DND-41 (cell line): ENCODE measurements around the gene HIPK1.
A peak's percentile ranks its signal among the peaks of the same experiment; 100 is the strongest.

ENCODE experiments used
- ATAC-seq: fragments of 200-7000 bp; cut with Tn5 transposase; 3 replicates; pipeline ENCODE4 v1.9.1; 2021; ENCODE audit warnings: low read depth; ENCODE audit not compliant: insufficient read depth
- DNase-seq: peaks from one replicate; pipeline ENCODE4 v3.0.0-alpha.2; 2020
- H2AFZ ChIP-seq: 2 replicates; pipeline ENCODE4 v1.6.0; 2012; ENCODE audit warnings: low read depth, low read length
- H3K27ac ChIP-seq: 2 replicates; pipeline ENCODE4 v1.5.1; 2012; ENCODE audit warnings: low read length, inconsistent platforms
- H3K27me3 ChIP-seq: fragments of 200-600 bp; sonication (generic); 2 replicates; pipeline ENCODE4 v1.6.0; 2012; ENCODE audit warnings: low read length, mild to moderate bottlenecking, inconsistent platforms; ENCODE audit not compliant: insufficient read depth, poor library complexity
- H3K36me3 ChIP-seq: 2 replicates; pipeline ENCODE4 v1.5.1; 2012; ENCODE audit warnings: low read length, inconsistent platforms; ENCODE audit not compliant: insufficient read depth
- H3K4me1 ChIP-seq: 2 replicates; pipeline ENCODE4 v1.5.1; 2012; ENCODE audit warnings: mild to moderate bottlenecking, low read length; ENCODE audit not compliant: insufficient read depth
- H3K4me2 ChIP-seq: 2 replicates; pipeline ENCODE4 v1.6.0; 2012; ENCODE audit warnings: mild to moderate bottlenecking, moderate library complexity, low read length, inconsistent platforms; ENCODE audit not compliant: insufficient read depth
- H3K4me3 ChIP-seq, 2 experiments: fragments of 200-600 bp in 1 of 2; shearing (Covaris generic) in 1 of 2; 2 replicates each; pipeline ENCODE4 v1.5.1; 2012 to 2016; ENCODE audit warnings: inconsistent platforms in 2 of 2, low read length in 2 of 2, mild to moderate bottlenecking in 2 of 2, low read depth in 1 of 2, moderate library complexity in 1 of 2
- H3K79me2 ChIP-seq: 2 replicates; pipeline ENCODE4 v1.6.0; 2012; ENCODE audit warnings: low read length, inconsistent platforms; ENCODE audit not compliant: insufficient read depth
- H3K9ac ChIP-seq: 2 replicates; pipeline ENCODE4 v1.6.0; 2012; ENCODE audit warnings: low read depth, mild to moderate bottlenecking, inconsistent platforms, low read length, moderate library complexity
- H3K9me3 ChIP-seq: 2 replicates; pipeline ENCODE4 v1.5.1; 2012; ENCODE audit warnings: low read length, moderate library complexity, mild to moderate bottlenecking, inconsistent platforms; ENCODE audit not compliant: insufficient read depth, severe bottlenecking
- H4K20me1 ChIP-seq: 2 replicates; pipeline ENCODE4 v1.6.0; 2012; ENCODE audit warnings: low read length; ENCODE audit not compliant: insufficient read depth
- EZH2 ChIP-seq: IDR thresholded peaks from 3 replicates; pipeline ENCODE4 v1.6.1; 2012; ENCODE audit warnings: borderline replicate concordance, low read depth, mild to moderate bottlenecking, moderate library complexity, low read length, inconsistent platforms; ENCODE audit not compliant: severe bottlenecking
- TF ChIP-seq, protein P1 (sequence below): IDR thresholded peaks from 2 replicates; pipeline ENCODE4 v1.5.1; 2012; ENCODE audit warnings: borderline replicate concordance, low read length, moderate library complexity, mild to moderate bottlenecking; ENCODE audit not compliant: poor library complexity, severe bottlenecking; ENCODE audit errors: extremely low read depth

The HIPK1 gene

DNA sequence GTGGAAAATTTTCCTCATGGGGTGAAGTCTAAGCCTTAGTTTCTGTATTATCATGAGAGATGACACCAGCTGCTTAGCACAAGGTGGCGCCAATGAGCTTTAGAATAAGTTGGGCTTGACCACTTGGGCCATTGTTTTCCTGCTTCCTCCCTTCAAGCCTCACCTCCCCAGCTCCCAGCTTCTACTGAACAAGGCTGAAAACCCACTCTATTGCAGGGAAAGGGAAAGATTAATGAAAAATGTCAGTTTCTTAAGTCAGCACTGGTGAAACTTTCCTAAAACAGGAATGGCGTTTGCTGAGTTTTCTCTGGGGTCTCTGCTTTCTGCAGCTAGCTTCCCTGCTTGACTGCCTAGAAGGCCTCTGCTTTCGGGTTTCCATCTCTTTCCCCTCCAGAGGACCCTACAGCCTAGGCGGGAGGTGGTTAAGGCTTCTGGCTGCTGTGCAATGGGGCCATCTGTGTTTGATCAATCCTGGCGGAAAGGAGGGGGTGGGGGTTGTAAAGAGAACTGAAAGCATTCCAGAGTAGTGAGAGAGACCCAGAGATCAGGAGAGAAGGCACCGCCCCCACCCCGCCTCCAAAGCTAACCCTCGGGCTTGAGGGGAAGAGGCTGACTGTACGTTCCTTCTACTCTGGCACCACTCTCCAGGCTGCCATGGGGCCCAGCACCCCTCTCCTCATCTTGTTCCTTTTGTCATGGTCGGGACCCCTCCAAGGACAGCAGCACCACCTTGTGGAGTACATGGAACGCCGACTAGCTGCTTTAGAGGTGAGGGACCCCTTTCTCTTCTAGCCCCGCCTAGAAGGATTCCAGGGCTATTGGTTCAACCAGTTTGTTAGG lies 50.0 kb downstream of the HIPK1 start, which contains the start of gene OLFML3:
Gene OLFML3, plus strand, starts transcription at position 612 of the 840 bp plus-strand sequence. Its CDS starts 43 bp downstream, at position 655.
- Histone ChIP-seq H3K79me2 (no peaks in the 10 kb centered on the region), H3K27me3 (no peaks in the 10 kb centered on the region), H3K4me1 (no peaks in the 10 kb centered on the region), H4K20me1 (no peaks in the 10 kb centered on the region), H3K9ac (no peak within 1 kb of the TSS), H2AFZ (no peak within 1 kb of the TSS), H3K4me2 (no peak within 1 kb of the TSS), H3K27ac (0 out of 2 replicates have a peak within 1 kb of the TSS, but pooled peaks have one; percentile 17), H3K36me3 (peaks cover 17% of the 10 kb centered on the region), H3K4me3 (no peak within 1 kb of the TSS), H3K9me3 (no peaks in the 10 kb centered on the region)
- TF ChIP-seq EZH2 = no peak
- TF ChIP-seq, protein P1, sequence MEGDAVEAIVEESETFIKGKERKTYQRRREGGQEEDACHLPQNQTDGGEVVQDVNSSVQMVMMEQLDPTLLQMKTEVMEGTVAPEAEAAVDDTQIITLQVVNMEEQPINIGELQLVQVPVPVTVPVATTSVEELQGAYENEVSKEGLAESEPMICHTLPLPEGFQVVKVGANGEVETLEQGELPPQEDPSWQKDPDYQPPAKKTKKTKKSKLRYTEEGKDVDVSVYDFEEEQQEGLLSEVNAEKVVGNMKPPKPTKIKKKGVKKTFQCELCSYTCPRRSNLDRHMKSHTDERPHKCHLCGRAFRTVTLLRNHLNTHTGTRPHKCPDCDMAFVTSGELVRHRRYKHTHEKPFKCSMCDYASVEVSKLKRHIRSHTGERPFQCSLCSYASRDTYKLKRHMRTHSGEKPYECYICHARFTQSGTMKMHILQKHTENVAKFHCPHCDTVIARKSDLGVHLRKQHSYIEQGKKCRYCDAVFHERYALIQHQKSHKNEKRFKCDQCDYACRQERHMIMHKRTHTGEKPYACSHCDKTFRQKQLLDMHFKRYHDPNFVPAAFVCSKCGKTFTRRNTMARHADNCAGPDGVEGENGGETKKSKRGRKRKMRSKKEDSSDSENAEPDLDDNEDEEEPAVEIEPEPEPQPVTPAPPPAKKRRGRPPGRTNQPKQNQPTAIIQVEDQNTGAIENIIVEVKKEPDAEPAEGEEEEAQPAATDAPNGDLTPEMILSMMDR = peak; percentile 83
- DNase-seq (peak; percentile 65), ATAC-seq (peak; percentile 56)

DNA sequence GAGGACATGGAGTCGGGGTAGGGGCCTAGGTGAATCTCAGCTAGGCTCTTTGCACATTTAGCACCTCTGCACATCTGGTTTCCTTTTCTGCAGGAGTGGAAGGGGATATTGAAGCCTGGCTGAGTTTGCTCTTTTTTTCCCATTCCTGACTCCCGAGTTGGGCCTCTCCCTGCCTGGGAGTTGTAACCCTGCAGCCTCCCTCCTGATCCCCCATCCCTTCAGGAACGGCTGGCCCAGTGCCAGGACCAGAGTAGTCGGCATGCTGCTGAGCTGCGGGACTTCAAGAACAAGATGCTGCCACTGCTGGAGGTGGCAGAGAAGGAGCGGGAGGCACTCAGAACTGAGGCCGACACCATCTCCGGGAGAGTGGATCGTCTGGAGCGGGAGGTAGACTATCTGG lies 51.0 kb downstream of the HIPK1 start:
- H2AFZ ChIP-seq = no peak overlapping the region
- no peaks in the 10 kb centered on the region for H3K9me3 ChIP-seq
- ATAC-seq (no peak), DNase-seq (no peak)
- H3K4me3 ChIP-seq = no peak overlapping the region
- no peak overlapping the region for H3K9ac ChIP-seq
- no peaks in the 10 kb centered on the region for H4K20me1 ChIP-seq
- H3K36me3 ChIP-seq = peaks cover 8% of the 10 kb centered on the region
- no peaks in the 10 kb centered on the region for H3K79me2 ChIP-seq
- TF ChIP-seq, protein P1 = no peak
- no peak for TF ChIP-seq EZH2
- H3K27ac ChIP-seq = no peak overlapping the region
- no peak overlapping the region for H3K4me2 ChIP-seq
- H3K4me1 ChIP-seq = no peaks in the 10 kb centered on the region
- H3K27me3 ChIP-seq = no peaks in the 10 kb centered on the region

DNA sequence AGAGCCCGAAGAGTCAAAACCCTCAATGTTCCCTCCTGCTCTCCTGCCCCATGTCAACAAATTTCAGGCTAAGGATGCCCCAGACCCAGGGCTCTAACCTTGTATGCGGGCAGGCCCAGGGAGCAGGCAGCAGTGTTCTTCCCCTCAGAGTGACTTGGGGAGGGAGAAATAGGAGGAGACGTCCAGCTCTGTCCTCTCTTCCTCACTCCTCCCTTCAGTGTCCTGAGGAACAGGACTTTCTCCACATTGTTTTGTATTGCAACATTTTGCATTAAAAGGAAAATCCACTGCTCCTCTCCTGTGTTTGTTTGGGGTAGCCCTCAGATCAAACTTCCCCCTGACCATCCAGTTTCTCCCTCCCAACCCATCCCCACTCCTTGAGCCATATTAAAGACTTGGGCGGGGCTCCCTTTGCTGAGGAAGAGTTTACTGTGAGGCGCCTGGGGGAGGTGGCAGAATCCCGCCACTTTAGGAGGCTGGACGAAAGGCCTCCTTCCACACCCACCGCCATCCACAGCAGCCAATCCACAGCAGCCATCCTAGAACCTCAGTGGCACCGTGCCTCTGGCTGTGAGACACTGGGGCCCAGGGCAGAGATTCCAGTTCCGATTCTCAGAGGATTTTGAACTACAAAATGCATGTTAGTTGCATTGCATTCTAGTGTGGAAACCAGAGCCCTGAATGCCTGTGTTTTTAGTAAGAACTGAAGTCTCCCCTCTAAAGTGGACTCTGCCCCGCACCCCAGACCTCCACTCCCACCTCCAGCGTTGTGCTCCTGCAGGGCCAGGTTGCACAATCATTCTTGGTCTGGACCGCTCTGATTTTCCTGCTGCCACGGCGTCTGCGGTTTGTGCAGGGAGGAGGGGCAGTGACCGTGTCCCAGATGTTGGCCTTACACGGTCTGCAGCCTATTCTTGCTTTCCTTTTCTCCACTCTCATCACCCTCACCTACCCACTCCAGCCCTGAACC lies 53.1 kb downstream of the HIPK1 start:
- Histone ChIP-seq H3K27ac (no peak overlapping the region), H3K4me1 (no peaks in the 10 kb centered on the region), H3K4me2 (no peak overlapping the region), H3K9ac (no peak overlapping the region), H3K9me3 (no peaks in the 10 kb centered on the region), H3K4me3 (no peak overlapping the region), H3K27me3 (no peaks in the 10 kb centered on the region), H2AFZ (no peak overlapping the region), H3K79me2 (no peaks in the 10 kb centered on the region), H4K20me1 (no peaks in the 10 kb centered on the region), H3K36me3 (no peaks in the 10 kb centered on the region)
- ATAC-seq = no peak
- DNase-seq = no peak
- TF ChIP-seq, protein P1 = no peak
- TF ChIP-seq EZH2 = no peak
